HG03571 (cell line): ENCODE data around the gene ROR2.

Source experiments
- ATAC-seq: cut with Tn5 transposase; IDR thresholded peaks from one replicate; pipeline ENCODE4 v1.9.1; 2021; ENCODE audit not compliant: unreplicated experiment

Gene ROR2

GRCh38 chr9:91693226-91693625 lies 256.8 kb downstream of the ROR2 start:
- no peak for ATAC-seq

GRCh38 chr9:91690540-91691249 lies 259.3 kb downstream of the ROR2 start:
- ATAC-seq: no peak

GRCh38 chr9:91689006-91689405 lies 261.0 kb downstream of the ROR2 start:
- no peak for ATAC-seq

- no peak for ATAC-seq
These were observed 266.8 kb downstream of the ROR2 start for GRCh38 chr9:91683269-91683668.

GRCh38 chr9:91682806-91683205 lies 267.2 kb downstream of the ROR2 start:
- ATAC-seq: no peak

GRCh38 chr9:91681461-91682305 lies 268.3 kb downstream of the ROR2 start:
- no peak for ATAC-seq

- ATAC-seq: no peak
These were observed 269.0 kb downstream of the ROR2 start for GRCh38 chr9:91680998-91681397.

- ATAC-seq: no peak
These were observed 269.9 kb downstream of the ROR2 start for GRCh38 chr9:91680106-91680505.

- ATAC-seq: no peak
These were observed 271.0 kb downstream of the ROR2 start for GRCh38 chr9:91678807-91679580.

- ATAC-seq: no peak
These were observed 272.1 kb downstream of the ROR2 start for GRCh38 chr9:91677822-91678436.

- no peak for ATAC-seq
These were observed 272.7 kb downstream of the ROR2 start for GRCh38 chr9:91677331-91677730.

GRCh38 chr9:91676046-91676445 lies 274.0 kb downstream of the ROR2 start:
- no peak for ATAC-seq

GRCh38 chr9:91664663-91665062 lies 285.4 kb downstream of the ROR2 start:
- ATAC-seq: no peak

GRCh38 chr9:91663858-91664257 lies 286.2 kb downstream of the ROR2 start:
- no peak for ATAC-seq

GRCh38 chr9:91661451-91661850 lies 288.6 kb downstream of the ROR2 start:
- no peak for ATAC-seq

GRCh38 chr9:91660521-91660920 lies 289.5 kb downstream of the ROR2 start:
- ATAC-seq: no peak

GRCh38 chr9:91659529-91660495 lies 290.2 kb downstream of the ROR2 start:
- no peak for ATAC-seq

GRCh38 chr9:91658513-91659105 lies 291.4 kb downstream of the ROR2 start:
- ATAC-seq: no peak

- ATAC-seq: no peak
These were observed 292.5 kb downstream of the ROR2 start for GRCh38 chr9:91657501-91657900.

- ATAC-seq: no peak
These were observed 294.4 kb downstream of the ROR2 start for GRCh38 chr9:91655658-91656057.
